Epithelial cell of esophagus (primary cell): Measurements from ENCODE around the gene NLE1.

Experiments used
- DNase-seq: peaks from one replicate; pipeline ENCODE4 v3.0.0; 2010; ENCODE audit warnings: low read depth
- H3K4me3 ChIP-seq: 2 replicates; pipeline ENCODE4 v1.5.1; 2011; ENCODE audit warnings: mild to moderate bottlenecking, low read length, control low read depth
- TF ChIP-seq, protein P1 (sequence below): IDR thresholded peaks from 2 replicates; pipeline ENCODE4 v1.5.1; 2011; ENCODE audit warnings: low read depth, mild to moderate bottlenecking, low read length, control low read depth, inconsistent platforms; ENCODE audit not compliant: insufficient read depth; ENCODE audit errors: missing control alignments

The NLE1 gene

DNA sequence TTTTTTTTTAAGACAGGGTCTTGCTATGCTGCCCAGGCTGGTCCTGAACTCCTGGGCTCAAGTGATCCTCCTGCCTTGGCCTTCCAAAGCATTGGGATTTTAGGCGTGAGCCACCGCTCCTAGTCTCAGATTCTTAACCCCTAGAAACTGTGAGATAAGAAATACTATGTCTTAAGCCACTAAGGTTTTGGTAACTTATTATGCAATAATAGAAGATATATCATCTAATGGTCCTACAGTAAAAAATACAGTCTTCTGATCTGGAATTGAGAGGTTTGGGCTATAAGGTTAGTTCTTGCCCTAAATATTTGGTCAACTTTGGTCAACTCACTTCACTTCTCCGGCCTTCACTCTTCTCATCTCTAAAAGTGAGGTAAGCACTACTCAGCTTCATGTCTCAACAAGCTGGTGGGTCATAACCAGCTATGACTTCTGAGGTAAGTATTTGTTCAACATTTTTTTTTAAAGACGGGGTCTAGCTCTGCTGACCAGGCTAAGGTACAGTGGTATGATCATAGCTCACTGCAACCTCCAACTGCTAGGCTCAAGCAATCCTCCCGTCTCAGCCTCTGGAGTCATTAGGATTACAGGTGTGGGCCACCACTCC, 37.2 kb downstream of the NLE1 start:
- H3K4me3 ChIP-seq, result no peak overlapping the region
- DNase-seq, result peak; percentile 56
- TF ChIP-seq, protein P1, sequence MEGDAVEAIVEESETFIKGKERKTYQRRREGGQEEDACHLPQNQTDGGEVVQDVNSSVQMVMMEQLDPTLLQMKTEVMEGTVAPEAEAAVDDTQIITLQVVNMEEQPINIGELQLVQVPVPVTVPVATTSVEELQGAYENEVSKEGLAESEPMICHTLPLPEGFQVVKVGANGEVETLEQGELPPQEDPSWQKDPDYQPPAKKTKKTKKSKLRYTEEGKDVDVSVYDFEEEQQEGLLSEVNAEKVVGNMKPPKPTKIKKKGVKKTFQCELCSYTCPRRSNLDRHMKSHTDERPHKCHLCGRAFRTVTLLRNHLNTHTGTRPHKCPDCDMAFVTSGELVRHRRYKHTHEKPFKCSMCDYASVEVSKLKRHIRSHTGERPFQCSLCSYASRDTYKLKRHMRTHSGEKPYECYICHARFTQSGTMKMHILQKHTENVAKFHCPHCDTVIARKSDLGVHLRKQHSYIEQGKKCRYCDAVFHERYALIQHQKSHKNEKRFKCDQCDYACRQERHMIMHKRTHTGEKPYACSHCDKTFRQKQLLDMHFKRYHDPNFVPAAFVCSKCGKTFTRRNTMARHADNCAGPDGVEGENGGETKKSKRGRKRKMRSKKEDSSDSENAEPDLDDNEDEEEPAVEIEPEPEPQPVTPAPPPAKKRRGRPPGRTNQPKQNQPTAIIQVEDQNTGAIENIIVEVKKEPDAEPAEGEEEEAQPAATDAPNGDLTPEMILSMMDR, result no peak

DNA sequence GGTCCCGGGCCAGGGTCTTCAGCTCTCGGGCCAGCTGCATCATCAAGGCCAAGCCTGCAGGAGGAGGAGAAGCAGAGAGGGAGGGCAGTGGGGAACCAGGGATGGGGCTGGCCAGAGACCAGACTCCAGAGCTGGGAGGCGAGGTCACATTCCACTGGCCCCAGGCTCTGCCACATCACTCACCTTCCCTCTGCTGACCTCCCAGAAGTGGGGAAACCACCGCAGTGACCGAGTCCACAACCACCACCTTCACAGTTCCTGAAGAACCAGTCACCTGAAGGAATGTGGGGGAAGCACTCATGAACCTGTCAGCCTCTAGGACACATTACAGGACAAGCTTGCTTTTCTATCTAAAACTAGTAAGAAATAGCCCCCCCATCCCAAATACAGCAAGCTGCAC, 38.8 kb downstream of the NLE1 start:
- TF ChIP-seq, protein P1, result no peak
- no peak for DNase-seq
- no peak overlapping the region for H3K4me3 ChIP-seq

DNA sequence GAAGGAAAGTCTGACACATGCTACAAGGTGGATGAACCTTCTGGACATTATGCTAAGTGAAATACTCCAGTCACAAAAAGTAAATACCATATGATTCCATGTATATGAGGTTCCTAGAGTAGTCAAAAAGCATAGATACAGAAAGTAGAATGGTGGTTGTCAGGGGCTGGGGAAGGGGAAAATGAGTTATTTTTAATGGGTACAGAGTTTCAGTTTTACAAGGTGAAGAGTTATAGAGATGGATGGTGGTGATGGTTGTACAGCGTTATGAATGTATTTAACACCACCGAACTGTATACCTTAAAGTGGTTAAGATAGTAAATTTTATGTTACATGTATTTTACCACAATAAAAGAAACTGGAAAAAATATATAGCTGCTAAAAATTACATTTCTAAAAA, 40.4 kb downstream of the NLE1 start:
- no peak for DNase-seq
- TF ChIP-seq, protein P1, result no peak

DNA sequence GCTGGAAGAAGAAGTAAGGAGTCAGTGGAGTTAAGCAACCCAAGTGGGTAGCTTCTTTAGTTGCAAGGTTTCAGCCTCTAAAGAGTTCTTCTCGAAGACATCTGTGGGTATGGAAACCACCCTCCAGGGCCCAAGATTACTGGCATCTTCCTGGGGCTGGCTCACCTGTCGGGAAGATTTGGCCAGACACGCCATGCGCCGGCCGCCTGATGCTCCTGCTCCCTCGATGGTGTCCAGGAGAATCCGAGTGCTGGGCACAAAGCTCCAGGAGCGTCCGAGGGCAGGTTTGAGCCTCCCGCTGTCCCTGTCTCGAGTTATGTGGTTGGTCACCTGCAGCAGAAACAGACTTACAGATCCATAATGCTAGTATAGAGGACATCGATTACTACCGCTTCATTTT, 41.1 kb downstream of the NLE1 start:
- no peak for DNase-seq
- H3K4me3 ChIP-seq, result no peak overlapping the region
- TF ChIP-seq, protein P1, result no peak

More for the DNA sequence above, 40.4 kb downstream of the NLE1 start:
- H3K4me3 ChIP-seq, result no peak overlapping the region

DNA sequence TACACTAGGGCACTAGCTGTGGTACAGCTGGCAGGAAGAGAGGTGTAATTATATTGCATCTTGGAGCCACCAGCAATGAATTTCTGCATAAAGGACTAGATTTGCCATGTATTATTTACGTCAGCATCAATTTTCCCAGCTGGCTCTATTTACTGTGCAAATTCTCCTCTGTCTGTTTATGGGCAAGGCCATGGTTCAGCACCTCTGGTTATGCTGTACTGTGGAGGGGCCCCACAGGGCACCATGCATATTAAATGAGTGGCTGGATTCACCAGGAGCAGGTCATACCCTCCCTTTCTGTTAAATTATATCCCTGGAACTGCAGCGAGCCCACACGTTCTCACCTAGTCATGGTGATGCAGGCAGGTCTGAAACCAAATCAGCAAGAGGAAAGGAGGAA, 42.2 kb downstream of the NLE1 start:
- no peak overlapping the region for H3K4me3 ChIP-seq
- TF ChIP-seq, protein P1, result no peak
- DNase-seq, result no peak

DNA sequence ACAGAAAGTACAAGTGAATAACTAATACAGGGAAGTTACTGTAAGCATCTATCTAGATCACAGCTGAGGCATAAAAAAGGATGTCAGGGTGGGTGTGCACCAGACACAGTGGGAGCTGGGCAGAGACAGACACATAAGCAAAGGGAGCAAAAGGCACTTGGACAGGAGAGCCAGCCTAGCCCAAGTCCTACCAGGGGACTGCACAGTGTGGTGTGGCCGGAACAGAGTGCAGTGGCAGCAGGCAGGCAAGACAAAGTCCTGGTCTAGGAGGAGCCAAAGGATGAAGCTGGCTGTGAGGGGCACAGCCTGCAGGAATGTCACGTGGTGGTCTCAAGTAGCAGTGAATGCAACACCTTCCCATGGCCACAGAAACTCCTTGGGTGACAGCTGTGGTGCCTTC, 44.3 kb downstream of the NLE1 start:
- DNase-seq, result no peak
- H3K4me3 ChIP-seq, result no peak overlapping the region
- TF ChIP-seq, protein P1, result no peak

DNA sequence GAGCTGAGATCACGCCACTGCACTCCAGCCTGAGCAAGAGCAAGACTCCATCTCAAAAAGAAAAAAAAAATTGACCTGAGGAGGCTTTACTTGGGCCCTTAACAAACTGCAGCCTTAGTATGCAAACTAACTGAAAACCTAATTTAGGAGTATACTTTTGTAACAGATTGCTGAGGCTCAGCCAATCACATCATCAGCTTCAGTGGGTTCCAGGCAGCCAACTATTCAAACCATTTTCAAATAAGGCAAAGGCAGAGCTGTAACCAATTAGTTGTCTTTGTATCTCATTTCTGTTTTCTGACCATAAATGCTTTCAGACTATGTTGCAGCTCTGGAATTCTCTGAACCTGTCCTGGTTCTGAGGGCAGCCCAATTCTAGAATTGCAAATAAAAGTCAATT, 46.4 kb downstream of the NLE1 start:
- DNase-seq, result no peak
- TF ChIP-seq, protein P1, result no peak
- no peak overlapping the region for H3K4me3 ChIP-seq
